Measurements from ENCODE around the gene CDH5. TPM values are rescaled to one million over a fixed set of nuclear protein-coding genes. Genes with fewer than 3 reads are reported as not detected.

The CDH5 gene
- total RNA-seq, 1 donor from 2014 or later: 38.3 TPM

DNA sequence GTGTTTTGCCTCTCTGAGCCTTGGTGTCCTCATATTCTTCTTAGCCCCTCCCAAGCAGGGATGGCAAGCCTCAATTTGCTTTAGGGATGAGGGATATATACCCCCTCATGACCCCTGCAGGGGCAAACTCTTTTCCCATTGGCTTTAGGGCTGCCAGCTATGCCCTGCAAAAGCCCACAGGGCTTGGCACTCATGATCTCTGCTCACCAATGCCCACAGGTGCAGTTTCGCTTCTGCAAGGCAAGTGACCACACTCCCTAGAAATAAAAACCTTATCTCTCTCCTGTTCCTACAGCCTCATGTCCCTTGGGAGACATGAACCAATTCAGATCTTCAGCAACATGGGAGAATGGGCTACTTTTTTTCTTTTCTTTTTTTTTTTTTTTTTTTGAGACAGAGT, 69.4 kb downstream of the CDH5 start:
- Histone ChIP-seq H3K27me3 (no peaks in the 10 kb centered on the region), H3K36me3 (no peaks in the 10 kb centered on the region), H3K4me3 (no peak overlapping the region), H3K27ac (no peak overlapping the region), H3K4me1 (no peaks in the 10 kb centered on the region), H3K9me3 (no peaks in the 10 kb centered on the region)
- intact Hi-C loops (cut with DNase I): no loop called here
- DNase-seq (ENCODE audit: extremely low spot score in 2 of 2): no peak
- no peak for TF ChIP-seq POLR2A (IDR thresholded peaks at IDR 0.05)
- TF ChIP-seq, protein P1, sequence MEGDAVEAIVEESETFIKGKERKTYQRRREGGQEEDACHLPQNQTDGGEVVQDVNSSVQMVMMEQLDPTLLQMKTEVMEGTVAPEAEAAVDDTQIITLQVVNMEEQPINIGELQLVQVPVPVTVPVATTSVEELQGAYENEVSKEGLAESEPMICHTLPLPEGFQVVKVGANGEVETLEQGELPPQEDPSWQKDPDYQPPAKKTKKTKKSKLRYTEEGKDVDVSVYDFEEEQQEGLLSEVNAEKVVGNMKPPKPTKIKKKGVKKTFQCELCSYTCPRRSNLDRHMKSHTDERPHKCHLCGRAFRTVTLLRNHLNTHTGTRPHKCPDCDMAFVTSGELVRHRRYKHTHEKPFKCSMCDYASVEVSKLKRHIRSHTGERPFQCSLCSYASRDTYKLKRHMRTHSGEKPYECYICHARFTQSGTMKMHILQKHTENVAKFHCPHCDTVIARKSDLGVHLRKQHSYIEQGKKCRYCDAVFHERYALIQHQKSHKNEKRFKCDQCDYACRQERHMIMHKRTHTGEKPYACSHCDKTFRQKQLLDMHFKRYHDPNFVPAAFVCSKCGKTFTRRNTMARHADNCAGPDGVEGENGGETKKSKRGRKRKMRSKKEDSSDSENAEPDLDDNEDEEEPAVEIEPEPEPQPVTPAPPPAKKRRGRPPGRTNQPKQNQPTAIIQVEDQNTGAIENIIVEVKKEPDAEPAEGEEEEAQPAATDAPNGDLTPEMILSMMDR (IDR thresholded peaks at IDR 0.05): no peak
- no peak for TF ChIP-seq POLR2AphosphoS5 (IDR thresholded peaks at IDR 0.05; ENCODE audit: insufficient read depth in 1 of 2, low read depth in 1 of 2)

DNA sequence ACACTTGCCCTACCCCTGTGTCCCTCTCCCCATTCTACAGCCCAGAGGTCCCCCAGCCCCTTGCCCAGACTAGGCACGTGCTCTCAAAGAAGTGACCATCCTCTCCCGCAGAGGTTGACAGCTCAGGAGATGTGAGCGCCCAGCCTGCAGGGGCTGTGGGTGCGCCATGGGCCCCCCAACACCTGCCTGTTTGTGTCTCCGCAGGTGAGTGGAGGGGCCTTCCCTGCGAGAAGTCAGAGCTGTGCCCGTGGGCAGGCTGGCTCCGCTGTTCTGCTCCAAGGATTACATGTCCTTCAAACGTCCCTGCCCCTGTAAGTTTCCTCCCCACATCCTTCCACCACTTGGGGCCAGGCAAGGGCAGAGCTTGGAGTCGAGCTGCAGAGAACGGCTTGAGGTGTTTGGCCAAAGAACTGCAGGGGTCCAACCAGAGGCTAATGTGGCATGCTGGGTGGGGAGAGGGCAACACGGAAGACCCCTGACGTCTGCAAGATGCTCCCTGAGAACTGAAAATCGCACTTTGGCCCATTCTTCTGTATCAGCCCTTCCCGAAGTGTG, 71.0 kb downstream of the CDH5 start:
- no peak overlapping the region for H3K27ac ChIP-seq
- intact Hi-C loops (cut with DNase I): no loop called here
- TF ChIP-seq, protein P1 (IDR thresholded peaks at IDR 0.05): no peak
- TF ChIP-seq POLR2A (IDR thresholded peaks at IDR 0.05) (no peak), POLR2AphosphoS5 (IDR thresholded peaks at IDR 0.05; ENCODE audit: insufficient read depth in 1 of 2, low read depth in 1 of 2) (no peak)
- no peaks in the 10 kb centered on the region for H3K9me3 ChIP-seq
- H3K4me3 ChIP-seq: no peak overlapping the region
- no peak for DNase-seq (ENCODE audit: extremely low spot score in 2 of 2)
- H3K36me3 ChIP-seq: no peaks in the 10 kb centered on the region
- no peaks in the 10 kb centered on the region for H3K4me1 ChIP-seq
- no peaks in the 10 kb centered on the region for H3K27me3 ChIP-seq

GRCh38 chr16:66438536-66438935, 72.0 kb downstream of the CDH5 start:
- H3K9me3 ChIP-seq: no peaks in the 10 kb centered on the region
- H3K27ac ChIP-seq: no peak overlapping the region
- TF ChIP-seq POLR2AphosphoS5 (IDR thresholded peaks at IDR 0.05; ENCODE audit: insufficient read depth in 1 of 2, low read depth in 1 of 2) (no peak), POLR2A (IDR thresholded peaks at IDR 0.05) (no peak)
- TF ChIP-seq, protein P1 (IDR thresholded peaks at IDR 0.05): no peak
- H3K36me3 ChIP-seq: no peaks in the 10 kb centered on the region
- no peaks in the 10 kb centered on the region for H3K27me3 ChIP-seq
- H3K4me1 ChIP-seq: no peaks in the 10 kb centered on the region
- no peak for DNase-seq (ENCODE audit: extremely low spot score in 2 of 2)
- no peak overlapping the region for H3K4me3 ChIP-seq
- intact Hi-C loops (cut with DNase I): no loop called here

DNA sequence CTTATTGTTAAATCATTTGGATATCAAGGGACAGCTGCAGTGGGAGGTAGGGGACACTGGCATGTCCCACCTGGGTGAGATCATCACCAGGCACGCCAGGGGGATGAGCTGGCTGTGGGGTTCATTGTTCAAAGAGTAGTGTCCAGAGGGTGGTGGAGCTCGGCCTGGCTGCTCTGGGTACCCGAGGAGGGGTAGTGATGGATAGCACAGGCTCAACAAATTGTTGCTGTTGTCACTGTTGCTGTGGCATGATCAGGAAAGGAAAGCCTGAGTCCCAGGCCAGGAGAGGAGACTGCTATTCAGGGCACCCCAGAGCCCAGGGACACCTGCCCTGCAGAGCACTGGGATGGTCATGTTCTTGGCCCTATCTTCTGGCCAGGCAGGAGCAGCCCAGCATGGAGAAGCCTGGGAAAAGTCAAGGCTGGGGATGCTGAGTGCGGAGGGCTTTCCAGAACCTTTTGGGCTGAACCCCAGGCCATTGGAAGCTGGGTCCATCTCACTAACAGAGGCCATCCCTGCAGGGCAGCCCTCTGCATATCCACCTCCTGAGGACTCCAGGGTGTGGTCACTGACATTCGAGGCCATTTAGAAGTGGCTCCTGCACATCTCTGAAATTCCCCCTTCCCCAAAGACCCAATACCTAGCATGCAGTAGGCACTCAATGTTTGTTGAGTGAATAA, 72.7 kb downstream of the CDH5 start:
- Histone ChIP-seq H3K4me1 (no peaks in the 10 kb centered on the region), H3K27ac (no peak overlapping the region), H3K4me3 (no peak overlapping the region), H3K9me3 (no peaks in the 10 kb centered on the region), H3K27me3 (no peaks in the 10 kb centered on the region), H3K36me3 (no peaks in the 10 kb centered on the region)
- TF ChIP-seq, protein P1 (IDR thresholded peaks at IDR 0.05): no peak
- no peak for TF ChIP-seq POLR2AphosphoS5 (IDR thresholded peaks at IDR 0.05; ENCODE audit: insufficient read depth in 1 of 2, low read depth in 1 of 2)
- no peak for TF ChIP-seq POLR2A (IDR thresholded peaks at IDR 0.05)
- no peak for DNase-seq (ENCODE audit: extremely low spot score in 2 of 2)
- intact Hi-C loops (cut with DNase I): no loop called here

DNA sequence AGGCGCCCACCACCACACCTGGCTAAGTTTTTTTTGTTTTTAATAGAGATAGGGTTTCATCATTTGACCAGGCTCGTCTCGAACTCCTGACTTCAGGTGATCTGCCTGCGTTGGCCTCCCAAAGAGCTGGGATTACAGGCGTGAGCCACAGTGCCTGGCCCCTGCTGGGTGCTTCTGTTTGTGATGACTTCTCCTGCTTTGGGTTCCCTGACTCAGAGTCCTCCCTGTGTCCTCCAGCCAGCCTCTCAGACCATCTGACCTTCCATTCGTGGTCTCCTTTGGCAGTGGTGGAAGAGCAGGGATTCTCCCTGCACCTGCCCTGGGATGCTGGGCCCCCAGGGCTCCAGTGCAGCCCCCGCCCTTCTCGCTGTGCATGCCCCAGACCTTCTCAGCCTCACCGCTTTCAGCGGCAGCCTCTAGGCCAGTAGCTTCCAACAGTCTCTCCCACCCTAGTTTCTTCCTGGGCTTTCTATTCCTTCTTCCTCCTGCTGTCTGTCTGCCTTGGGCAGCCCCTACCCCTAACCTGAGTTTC, 73.8 kb downstream of the CDH5 start:
- Histone ChIP-seq H3K4me1 (no peaks in the 10 kb centered on the region), H3K4me3 (no peak overlapping the region), H3K36me3 (no peaks in the 10 kb centered on the region), H3K27ac (no peak overlapping the region), H3K27me3 (no peaks in the 10 kb centered on the region), H3K9me3 (no peaks in the 10 kb centered on the region)
- TF ChIP-seq POLR2A (IDR thresholded peaks at IDR 0.05) (no peak), POLR2AphosphoS5 (IDR thresholded peaks at IDR 0.05; ENCODE audit: insufficient read depth in 1 of 2, low read depth in 1 of 2) (no peak)
- TF ChIP-seq, protein P1 (IDR thresholded peaks at IDR 0.05): no peak
- intact Hi-C loops (cut with DNase I): no loop called here
- DNase-seq (ENCODE audit: extremely low spot score in 2 of 2): no peak

All from vagina (tissue), 2 donors.